ENCODE measurements around the gene ZDHHC8.

Gene ZDHHC8

GRCh38 chr22:20167643-20168322 lies 36.2 kb downstream of the ZDHHC8 start:
- H3K27me3 ChIP-seq (replicated peaks; ENCODE audit: control insufficient read depth, insufficient read depth, low read length) = no peaks in the 10 kb centered on the region; the same call in 1 of the 2 replicates
- TF ChIP-seq, protein P1, sequence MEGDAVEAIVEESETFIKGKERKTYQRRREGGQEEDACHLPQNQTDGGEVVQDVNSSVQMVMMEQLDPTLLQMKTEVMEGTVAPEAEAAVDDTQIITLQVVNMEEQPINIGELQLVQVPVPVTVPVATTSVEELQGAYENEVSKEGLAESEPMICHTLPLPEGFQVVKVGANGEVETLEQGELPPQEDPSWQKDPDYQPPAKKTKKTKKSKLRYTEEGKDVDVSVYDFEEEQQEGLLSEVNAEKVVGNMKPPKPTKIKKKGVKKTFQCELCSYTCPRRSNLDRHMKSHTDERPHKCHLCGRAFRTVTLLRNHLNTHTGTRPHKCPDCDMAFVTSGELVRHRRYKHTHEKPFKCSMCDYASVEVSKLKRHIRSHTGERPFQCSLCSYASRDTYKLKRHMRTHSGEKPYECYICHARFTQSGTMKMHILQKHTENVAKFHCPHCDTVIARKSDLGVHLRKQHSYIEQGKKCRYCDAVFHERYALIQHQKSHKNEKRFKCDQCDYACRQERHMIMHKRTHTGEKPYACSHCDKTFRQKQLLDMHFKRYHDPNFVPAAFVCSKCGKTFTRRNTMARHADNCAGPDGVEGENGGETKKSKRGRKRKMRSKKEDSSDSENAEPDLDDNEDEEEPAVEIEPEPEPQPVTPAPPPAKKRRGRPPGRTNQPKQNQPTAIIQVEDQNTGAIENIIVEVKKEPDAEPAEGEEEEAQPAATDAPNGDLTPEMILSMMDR (IDR thresholded peaks at IDR 0.05; ENCODE audit: insufficient read depth, low read length, poor library complexity, severe bottlenecking) = no peak
- no peak overlapping the region for H3K4me3 ChIP-seq (replicated peaks; ENCODE audit: low read depth, low read length)
- no peaks in the 10 kb centered on the region for H3K36me3 ChIP-seq (ENCODE audit: control insufficient read depth, insufficient read depth, low read length)
- DNase-seq (ENCODE audit: extremely low read depth, insufficient read length) = no peak

DNA sequence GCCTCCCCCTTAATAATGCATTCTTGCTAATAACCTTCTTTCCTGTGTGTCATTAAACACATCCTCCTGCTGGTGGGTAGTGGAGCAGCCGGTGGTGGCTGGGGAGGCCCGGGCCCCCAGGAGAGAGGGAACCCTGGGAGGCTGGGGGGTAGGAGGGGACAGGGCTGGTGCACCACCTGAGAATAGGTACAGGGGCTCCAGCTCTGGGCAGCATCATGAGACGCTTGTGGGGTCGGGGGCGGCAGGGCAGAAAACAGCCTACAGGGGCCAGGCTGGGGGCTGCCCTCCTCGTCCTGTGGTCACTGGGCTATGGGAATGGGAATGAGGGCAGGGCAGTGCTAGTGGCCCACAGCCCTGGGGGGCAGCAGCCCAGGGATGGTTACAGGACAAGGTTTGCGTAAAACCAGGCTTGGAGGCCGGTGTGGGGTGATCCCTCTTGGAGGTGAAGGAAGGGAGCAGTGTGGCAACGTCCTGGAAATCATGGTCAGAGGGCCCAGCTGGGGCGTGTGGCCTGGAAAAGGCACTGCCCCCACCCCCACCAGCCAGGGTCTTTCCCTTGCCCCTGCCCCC lies 37.7 kb downstream of the ZDHHC8 start:
- TF ChIP-seq, protein P1 (IDR thresholded peaks at IDR 0.05; ENCODE audit: insufficient read depth, low read length, poor library complexity, severe bottlenecking) = no peak
- Histone ChIP-seq H3K27me3 (replicated peaks; ENCODE audit: control insufficient read depth, insufficient read depth, low read length) (no peaks in the 10 kb centered on the region; the same call in 1 of the 2 replicates), H3K36me3 (ENCODE audit: control insufficient read depth, insufficient read depth, low read length) (no peaks in the 10 kb centered on the region), H3K4me3 (replicated peaks; ENCODE audit: low read depth, low read length) (no peak overlapping the region)
- no peak for DNase-seq (ENCODE audit: extremely low read depth, insufficient read length)

DNA sequence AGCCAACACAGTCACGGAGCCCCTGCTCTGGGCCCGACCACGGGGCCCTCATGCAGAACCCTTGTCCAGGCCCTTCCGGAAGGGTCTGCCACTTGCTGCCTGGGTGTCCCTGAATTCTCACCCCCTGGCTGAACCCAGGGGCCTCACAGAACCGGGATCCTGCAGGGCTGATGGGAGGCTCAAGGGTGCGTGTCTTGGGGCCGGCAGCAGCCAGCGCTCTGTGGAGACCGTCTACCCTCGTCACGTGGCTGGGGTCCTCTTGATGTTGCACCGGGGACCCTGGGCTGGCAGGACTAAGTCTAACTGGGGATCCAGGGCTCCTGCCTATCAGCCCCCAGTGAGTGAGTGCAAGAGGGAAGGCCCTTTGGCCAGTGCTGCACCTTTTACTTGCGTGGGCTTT lies 38.6 kb downstream of the ZDHHC8 start:
- H3K36me3 ChIP-seq (ENCODE audit: control insufficient read depth, insufficient read depth, low read length) = no peaks in the 10 kb centered on the region
- no peaks in the 10 kb centered on the region; the same call in 1 of the 2 replicates for H3K27me3 ChIP-seq (replicated peaks; ENCODE audit: control insufficient read depth, insufficient read depth, low read length)
- TF ChIP-seq, protein P1 (IDR thresholded peaks at IDR 0.05; ENCODE audit: insufficient read depth, low read length, poor library complexity, severe bottlenecking) = no peak
- no peak overlapping the region for H3K4me3 ChIP-seq (replicated peaks; ENCODE audit: low read depth, low read length)
- no peak for DNase-seq (ENCODE audit: extremely low read depth, insufficient read length)

- Histone ChIP-seq H3K4me3 (replicated peaks; ENCODE audit: low read depth, low read length) (no peak overlapping the region), H3K36me3 (ENCODE audit: control insufficient read depth, insufficient read depth, low read length) (no peaks in the 10 kb centered on the region), H3K27me3 (replicated peaks; ENCODE audit: control insufficient read depth, insufficient read depth, low read length) (no peaks in the 10 kb centered on the region; the same call in 1 of the 2 replicates)
- no peak for DNase-seq (ENCODE audit: extremely low read depth, insufficient read length)
- TF ChIP-seq, protein P1 (IDR thresholded peaks at IDR 0.05; ENCODE audit: insufficient read depth, low read length, poor library complexity, severe bottlenecking) = no peak
Measured at GRCh38 chr22:20171288-20172140, 39.9 kb downstream of the ZDHHC8 start.

- H3K27me3 ChIP-seq (replicated peaks; ENCODE audit: control insufficient read depth, insufficient read depth, low read length) = no peaks in the 10 kb centered on the region; the same call in 1 of the 2 replicates
Measured at GRCh38 chr22:20172141-20172613, 40.6 kb downstream of the ZDHHC8 start.

More at GRCh38 chr22:20172141-20172613, 40.6 kb downstream of the ZDHHC8 start:
- Histone ChIP-seq H3K4me3 (replicated peaks; ENCODE audit: low read depth, low read length) (no peak overlapping the region), H3K36me3 (ENCODE audit: control insufficient read depth, insufficient read depth, low read length) (no peaks in the 10 kb centered on the region)
- DNase-seq (ENCODE audit: extremely low read depth, insufficient read length) = no peak
- TF ChIP-seq, protein P1 (IDR thresholded peaks at IDR 0.05; ENCODE audit: insufficient read depth, low read length, poor library complexity, severe bottlenecking) = no peak
